ENCODE results near the gene OR51B2. TPM values are rescaled to one million over a fixed set of nuclear protein-coding genes. Genes with fewer than 3 reads are reported as not detected.
"Not testable (repeated sequence)": the region's sequence is repeated elsewhere in the genome, so short reads cannot be mapped to it uniquely, and the experiment has no call there.

OR51B2 gene
- total RNA-seq, 1 experiment from 2014 or later: not detected

- Mint-ChIP-seq H3K27ac (ENCODE audit: low read depth, unreplicated experiment) (no peak overlapping the region), H3K4me1 (ENCODE audit: insufficient read depth, unreplicated experiment) (no peaks in the 10 kb centered on the region), H3K36me3 (ENCODE audit: insufficient read depth, unreplicated experiment) (peaks cover 4% of the 10 kb centered on the region), H3K27me3 (ENCODE audit: insufficient read depth, unreplicated experiment) (peaks cover 15% of the 10 kb centered on the region), H3K4me3 (ENCODE audit: unreplicated experiment) (no peak overlapping the region), H3K9me3 (ENCODE audit: unreplicated experiment) (no peaks in the 10 kb centered on the region)
- TF ChIP-seq, protein P1, sequence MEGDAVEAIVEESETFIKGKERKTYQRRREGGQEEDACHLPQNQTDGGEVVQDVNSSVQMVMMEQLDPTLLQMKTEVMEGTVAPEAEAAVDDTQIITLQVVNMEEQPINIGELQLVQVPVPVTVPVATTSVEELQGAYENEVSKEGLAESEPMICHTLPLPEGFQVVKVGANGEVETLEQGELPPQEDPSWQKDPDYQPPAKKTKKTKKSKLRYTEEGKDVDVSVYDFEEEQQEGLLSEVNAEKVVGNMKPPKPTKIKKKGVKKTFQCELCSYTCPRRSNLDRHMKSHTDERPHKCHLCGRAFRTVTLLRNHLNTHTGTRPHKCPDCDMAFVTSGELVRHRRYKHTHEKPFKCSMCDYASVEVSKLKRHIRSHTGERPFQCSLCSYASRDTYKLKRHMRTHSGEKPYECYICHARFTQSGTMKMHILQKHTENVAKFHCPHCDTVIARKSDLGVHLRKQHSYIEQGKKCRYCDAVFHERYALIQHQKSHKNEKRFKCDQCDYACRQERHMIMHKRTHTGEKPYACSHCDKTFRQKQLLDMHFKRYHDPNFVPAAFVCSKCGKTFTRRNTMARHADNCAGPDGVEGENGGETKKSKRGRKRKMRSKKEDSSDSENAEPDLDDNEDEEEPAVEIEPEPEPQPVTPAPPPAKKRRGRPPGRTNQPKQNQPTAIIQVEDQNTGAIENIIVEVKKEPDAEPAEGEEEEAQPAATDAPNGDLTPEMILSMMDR (IDR thresholded peaks at IDR 0.05; ENCODE audit: unreplicated experiment): no peak
- intact Hi-C loops (cut with micrococcal nuclease): no loop called here
- POLR2A ChIA-PET: no interaction called here
- no TSS peak for BruUV-seq (replicated peaks)
- no peak for DNase-seq (ENCODE audit: unreplicated experiment)
- CTCF ChIA-PET: interaction anchor here (0.7 kb wide), 1 partner anchor 1001 kb away, joined by 4 read pairs; no protein-coding TSS in a partner anchor
Observed at GRCh38 chr11:5362017-5362625, 38.0 kb upstream of the OR51B2 start.

DNA sequence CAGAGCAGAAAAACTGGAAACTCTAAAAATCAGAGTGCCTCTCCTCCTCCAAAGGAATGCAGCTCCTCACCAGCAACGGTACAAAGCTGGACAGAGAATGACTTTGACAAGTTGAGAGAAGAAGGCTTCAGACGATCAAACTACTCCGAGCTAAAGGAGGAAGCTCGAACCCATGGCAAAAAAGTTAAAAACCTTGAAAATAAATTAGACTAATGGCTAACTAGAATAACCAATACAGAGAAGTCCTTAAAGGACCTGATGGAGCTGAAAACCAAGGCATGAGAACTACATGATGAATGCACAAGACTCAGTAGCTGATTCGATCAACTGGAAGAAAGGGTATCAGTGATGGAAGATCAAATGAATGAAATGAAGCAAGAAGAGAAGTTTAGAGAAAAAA is 31.9 kb upstream of the OR51B2 start:
- H3K4me3 Mint-ChIP-seq (ENCODE audit: unreplicated experiment); POLR2A ChIA-PET; H3K27ac Mint-ChIP-seq (ENCODE audit: low read depth, unreplicated experiment); H3K9me3 Mint-ChIP-seq (ENCODE audit: unreplicated experiment); DNase-seq (ENCODE audit: unreplicated experiment); H3K36me3 Mint-ChIP-seq (ENCODE audit: insufficient read depth, unreplicated experiment); BruUV-seq (replicated peaks); H3K4me1 Mint-ChIP-seq (ENCODE audit: insufficient read depth, unreplicated experiment); H3K27me3 Mint-ChIP-seq (ENCODE audit: insufficient read depth, unreplicated experiment); CTCF ChIA-PET; intact Hi-C loops (cut with micrococcal nuclease): not testable (repeated sequence)

- Mint-ChIP-seq H3K4me1 (ENCODE audit: insufficient read depth, unreplicated experiment) (no peaks in the 10 kb centered on the region), H3K27ac (ENCODE audit: low read depth, unreplicated experiment) (no peak within 1 kb of the TSS), H3K4me3 (ENCODE audit: unreplicated experiment) (no peak within 1 kb of the TSS), H3K9me3 (ENCODE audit: unreplicated experiment) (no peaks in the 10 kb centered on the region), H3K36me3 (ENCODE audit: insufficient read depth, unreplicated experiment) (no peaks in the 10 kb centered on the region), H3K27me3 (ENCODE audit: insufficient read depth, unreplicated experiment) (peaks cover 29% of the 10 kb centered on the region)
- CTCF ChIA-PET: no interaction called here
- POLR2A ChIA-PET: no interaction called here
- no TSS peak for BruUV-seq (replicated peaks)
- intact Hi-C loops (cut with micrococcal nuclease): no loop called here
- DNase-seq (ENCODE audit: unreplicated experiment): no peak
- TF ChIP-seq, protein P1 (IDR thresholded peaks at IDR 0.05; ENCODE audit: unreplicated experiment): no peak
Observed at GRCh38 chr11:5351208-5351607, 27.1 kb upstream of the OR51B2 start, which contains the start of gene OR51B6. Gene OR51B6, plus strand, starts transcription at chr11:5351508. Its CDS starts 0 bp downstream, at chr11:5351508.

GRCh38 chr11:5349550-5349949 is 25.5 kb upstream of the OR51B2 start:
- TF ChIP-seq, protein P1 (IDR thresholded peaks at IDR 0.05; ENCODE audit: unreplicated experiment): no peak
- no TSS peak for BruUV-seq (replicated peaks)
- H3K27ac Mint-ChIP-seq (ENCODE audit: low read depth, unreplicated experiment): no peak overlapping the region
- intact Hi-C loops (cut with micrococcal nuclease): no loop called here
- POLR2A ChIA-PET: no interaction called here
- H3K9me3 Mint-ChIP-seq (ENCODE audit: unreplicated experiment): no peaks in the 10 kb centered on the region
- CTCF ChIA-PET: interaction anchor here (0.7 to 1.0 kb wide), 2 partner anchors 17 to 23 kb away, joined by 3 read pairs; no protein-coding TSS in a partner anchor
- no peaks in the 10 kb centered on the region for H3K4me1 Mint-ChIP-seq (ENCODE audit: insufficient read depth, unreplicated experiment)
- H3K27me3 Mint-ChIP-seq (ENCODE audit: insufficient read depth, unreplicated experiment): peaks cover 41% of the 10 kb centered on the region
- H3K36me3 Mint-ChIP-seq (ENCODE audit: insufficient read depth, unreplicated experiment): no peaks in the 10 kb centered on the region
- no peak overlapping the region for H3K4me3 Mint-ChIP-seq (ENCODE audit: unreplicated experiment)
- DNase-seq (ENCODE audit: unreplicated experiment): no peak
